ENCODE results near the gene NPFFR1. TPM values are rescaled to one million over a fixed set of nuclear protein-coding genes. Genes with fewer than 3 reads are reported as not detected.

Gene NPFFR1
- total RNA-seq, 1 experiment from 2014 or later, result not detected

DNA sequence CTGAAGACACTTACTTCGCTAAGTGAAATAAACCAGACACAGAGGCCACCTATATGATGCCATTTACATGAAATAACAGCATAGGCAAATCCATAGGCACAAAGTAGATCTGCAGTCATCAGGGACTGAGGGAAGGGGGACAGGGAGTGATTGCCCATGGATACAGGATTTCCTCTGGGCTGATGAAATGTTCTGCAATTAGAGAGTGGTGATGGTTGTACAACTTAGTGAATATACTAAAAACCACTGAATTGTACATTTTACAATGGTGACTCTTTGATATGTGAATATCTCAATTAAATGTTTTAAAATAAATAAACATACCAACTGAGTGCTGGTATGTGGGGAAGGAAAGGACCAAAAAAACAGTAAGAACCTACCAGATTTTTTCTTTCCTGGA, 70.9 kb downstream of the NPFFR1 start:
- H3K27ac ChIP-seq, result no peak overlapping the region
- no peaks in the 10 kb centered on the region for H3K4me1 ChIP-seq
- H3K4me3 ChIP-seq, result no peak overlapping the region
- H3K9me3 ChIP-seq (replicated peaks), result no peaks in the 10 kb centered on the region
- no peak for DNase-seq
- H3K36me3 ChIP-seq, result peaks cover 17% of the 10 kb centered on the region
- H3K27me3 ChIP-seq, result no peaks in the 10 kb centered on the region

DNA sequence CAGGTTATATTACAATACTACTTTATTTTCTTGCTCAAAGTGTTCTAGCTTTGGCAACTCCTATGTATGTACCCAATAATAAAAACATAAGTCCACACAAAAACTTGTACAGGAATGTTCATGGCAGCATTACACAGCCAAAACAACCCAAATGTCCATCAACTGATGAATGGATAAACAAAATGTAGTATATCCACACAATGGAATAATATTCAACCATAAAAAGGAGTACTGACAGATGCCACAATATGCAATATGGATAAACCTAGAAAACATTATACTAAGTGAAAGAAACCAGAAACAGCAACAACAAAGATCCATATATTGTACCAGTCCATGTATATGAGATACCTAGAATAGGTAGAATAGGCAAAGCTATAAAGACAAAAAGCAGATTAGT, 71.5 kb downstream of the NPFFR1 start:
- no peaks in the 10 kb centered on the region for H3K27me3 ChIP-seq
- H3K9me3 ChIP-seq (replicated peaks), result no peaks in the 10 kb centered on the region
- peaks cover 17% of the 10 kb centered on the region for H3K36me3 ChIP-seq
- no peak overlapping the region for H3K4me3 ChIP-seq
- H3K27ac ChIP-seq, result no peak overlapping the region
- no peak for DNase-seq
- H3K4me1 ChIP-seq, result no peaks in the 10 kb centered on the region

DNA sequence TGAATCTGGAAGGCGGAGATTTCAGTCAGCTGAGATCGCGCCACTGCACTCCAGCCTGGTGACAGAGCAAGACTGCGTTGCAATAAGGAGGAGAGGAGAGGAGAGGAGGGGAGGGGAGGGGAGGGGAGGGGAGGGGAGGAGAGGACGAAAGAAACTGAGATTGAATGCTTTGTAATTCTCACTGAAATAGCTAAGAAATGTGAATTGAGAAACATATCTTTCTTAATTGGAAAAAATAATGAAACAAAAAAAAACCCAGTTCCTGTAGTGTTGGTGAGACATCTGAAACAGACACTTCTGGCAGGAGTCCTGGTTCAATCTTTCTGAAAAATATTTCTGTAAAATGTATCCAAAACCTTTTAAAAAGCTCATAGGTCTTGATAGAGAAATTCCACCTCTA, 77.0 kb downstream of the NPFFR1 start:
- Histone ChIP-seq H3K9me3 (replicated peaks) (no peaks in the 10 kb centered on the region), H3K27ac (no peak overlapping the region), H3K4me1 (no peaks in the 10 kb centered on the region), H3K27me3 (no peaks in the 10 kb centered on the region), H3K36me3 (peaks cover 30% of the 10 kb centered on the region), H3K4me3 (no peak overlapping the region)
- no peak for DNase-seq

DNA sequence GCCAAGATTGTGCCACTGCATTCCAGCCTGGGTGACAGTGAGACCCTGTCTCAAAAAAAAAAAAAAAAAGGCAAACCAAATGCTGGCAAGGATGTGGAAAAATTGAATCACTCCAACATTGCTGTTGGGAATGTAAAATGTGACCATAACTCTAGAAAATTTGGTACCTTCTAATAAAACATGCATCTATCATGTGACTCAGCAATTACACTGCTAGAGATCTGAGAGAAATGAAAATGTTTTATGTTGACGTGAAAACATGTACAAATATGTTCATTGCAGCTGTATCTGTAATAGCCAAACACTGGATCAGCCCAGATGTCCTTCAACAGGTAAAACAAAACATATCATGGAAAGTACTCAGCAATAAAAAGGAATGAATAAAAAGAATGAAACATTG, 82.7 kb downstream of the NPFFR1 start:
- Histone ChIP-seq H3K27me3 (no peaks in the 10 kb centered on the region), H3K36me3 (peaks cover 14% of the 10 kb centered on the region; the same call in 1 of the 2 replicates), H3K4me3 (no peak overlapping the region), H3K9me3 (replicated peaks) (no peaks in the 10 kb centered on the region), H3K4me1 (no peaks in the 10 kb centered on the region), H3K27ac (no peak overlapping the region)
- no peak for DNase-seq

GRCh38 chr10:70198696-70199466, 84.9 kb downstream of the NPFFR1 start:
- Histone ChIP-seq H3K4me3 (no peak overlapping the region), H3K36me3 (peaks cover 2% of the 10 kb centered on the region; the same call in 1 of the 2 replicates)

More at GRCh38 chr10:70198696-70199466, 84.9 kb downstream of the NPFFR1 start:
- no peak for DNase-seq
- H3K27ac ChIP-seq, result no peak overlapping the region
- H3K4me1 ChIP-seq, result no peaks in the 10 kb centered on the region
- no peaks in the 10 kb centered on the region for H3K27me3 ChIP-seq
- H3K9me3 ChIP-seq (replicated peaks), result no peaks in the 10 kb centered on the region

Other genes starting within 250 kb of the NPFFR1 start
- gene MACROH2A2, start 231.2 kb downstream of the NPFFR1 start, total RNA-seq (2014; rRNA removed; shearing (Covaris generic)), result 13.2 and 14.1 TPM in 2 replicates
- gene AIFM2, start 151.2 kb downstream of the NPFFR1 start, total RNA-seq (2014; rRNA removed; shearing (Covaris generic)), result 1.5 and 1.8 TPM in 2 replicates
- gene TYSND1, start 137.3 kb downstream of the NPFFR1 start, total RNA-seq (2014; rRNA removed; shearing (Covaris generic)), result 5.8 and 6.4 TPM in 2 replicates
- gene SAR1A, start 113.5 kb downstream of the NPFFR1 start, total RNA-seq (2014; rRNA removed; shearing (Covaris generic)), result 128 and 133 TPM in 2 replicates
- gene PPA1, start 50.6 kb downstream of the NPFFR1 start, total RNA-seq (2014; rRNA removed; shearing (Covaris generic)), result 123 and 125 TPM in 2 replicates
- gene LRRC20, start 98.6 kb upstream of the NPFFR1 start, total RNA-seq (2014; rRNA removed; shearing (Covaris generic)), result 4.3 and 5.2 TPM in 2 replicates
- 51.0 and 52.8 TPM in 2 replicates for gene EIF4EBP2, start 120.1 kb upstream of the NPFFR1 start, total RNA-seq (2014; rRNA removed; shearing (Covaris generic))
- gene NODAL, start 157.7 kb upstream of the NPFFR1 start, total RNA-seq (2014; rRNA removed; shearing (Covaris generic)), result not detected in 2 replicates
- 12.5 and 12.8 TPM in 2 replicates for gene PALD1, start 194.8 kb upstream of the NPFFR1 start, total RNA-seq (2014; rRNA removed; shearing (Covaris generic))